A673 (cell line): ENCODE results near the gene B3GNT7. TPM values are rescaled to one million over a fixed set of nuclear protein-coding genes. Genes with fewer than 3 reads are reported as not detected.
"Not testable (repeated sequence)": the region's sequence is repeated elsewhere in the genome, so short reads cannot be mapped to it uniquely, and the experiment has no call there.

ENCODE experiments used
- BruUV-seq: library from RNA; stranded (reverse); fragments of 400-500 nt; replicated peaks from 2 replicates; lab custom pipeline; 2021; lab: Mats Ljungman, UMichigan
- CTCF ChIA-PET: fragments of 300-600 bp; sonication (Branson Sonifier 250); formaldehyde crosslinking; loops from one replicate; lab custom pipeline; 2022; ENCODE audit warnings: antibody characterized with exemption; lab: Charles Lee
- POLR2A ChIA-PET: fragments of 300-600 bp; sonication (Branson Sonifier 250); formaldehyde crosslinking; loops from one replicate; lab custom pipeline; 2022; ENCODE audit warnings: antibody characterized with exemption; ENCODE audit not compliant: low non-redundant PET; lab: Charles Lee
- DNase-seq: peaks from one replicate; pipeline ENCODE4 v3.0.0-alpha.2; 2015; ENCODE audit warnings: low spot score
- H3K27ac ChIP-seq: fragments of 200-600 bp; sonication (generic); 2 replicates; pipeline ENCODE4 v1.5.1; 2016; ENCODE audit warnings: mixed run types, low read depth, mild to moderate bottlenecking, mixed read lengths, antibody characterized with exemption, low read length; ENCODE audit not compliant: poor library complexity, severe bottlenecking
- H3K27me3 ChIP-seq: fragments of 200-600 bp; sonication (generic); replicated peaks from 2 replicates; pipeline ENCODE4 v1.6.1; 2017; ENCODE audit warnings: mixed run types, low read depth, mild to moderate bottlenecking, mixed read lengths, antibody characterized with exemption, low read length; ENCODE audit not compliant: insufficient read depth, poor library complexity
- H3K36me3 ChIP-seq: fragments of 200-600 bp; sonication (generic); 2 replicates; pipeline ENCODE4 v1.6.1; 2016; ENCODE audit warnings: mixed run types, mild to moderate bottlenecking, mixed read lengths, antibody characterized with exemption, low read length; ENCODE audit not compliant: insufficient read depth, poor library complexity, severe bottlenecking
- H3K4me1 ChIP-seq: fragments of 200-600 bp; sonication (generic); 2 replicates; pipeline ENCODE4 v1.6.1; 2017; ENCODE audit warnings: mixed run types, mild to moderate bottlenecking, mixed read lengths, antibody characterized with exemption, low read length; ENCODE audit not compliant: insufficient read depth, poor library complexity, severe bottlenecking
- H3K4me3 ChIP-seq: fragments of 200-600 bp; sonication (generic); 2 replicates; pipeline ENCODE4 v1.5.1; 2016; ENCODE audit warnings: low read depth, mixed run types, mild to moderate bottlenecking, mixed read lengths, low read length; ENCODE audit not compliant: poor library complexity, severe bottlenecking
- H3K9me3 ChIP-seq: fragments of 200-600 bp; sonication (generic); 2 replicates; pipeline ENCODE4 v1.6.1; 2016; ENCODE audit warnings: mixed run types, low read depth, mild to moderate bottlenecking, mixed read lengths, antibody characterized with exemption, low read length; ENCODE audit not compliant: poor library complexity, severe bottlenecking
- CTCF ChIP-seq: fragments of 300-800, 200-600 bp; sonication (generic); conservative IDR thresholded peaks from 2 replicates; pipeline ENCODE4 v1.5.1; 2017; ENCODE audit warnings: low read depth, mild to moderate bottlenecking, antibody characterized with exemption, low read length, moderate library complexity, mixed read lengths
- EZH2 ChIP-seq: fragments of 200-600 bp; sonication (generic); IDR thresholded peaks from 2 replicates; pipeline ENCODE4 v1.6.1; 2017; ENCODE audit warnings: borderline replicate concordance, low read depth, mild to moderate bottlenecking, mixed read lengths, antibody characterized with exemption, low read length; ENCODE audit not compliant: poor library complexity, severe bottlenecking
- intact Hi-C: fragments of 100-400 bp; cut with micrococcal nuclease; formaldehyde crosslinking; loops from one replicate; pipeline ENCODE4 v1.10.0; 2022; ENCODE audit not compliant: unreplicated experiment
- total RNA-seq: library from RNA; stranded (reverse); gene quantifications from 2 replicates; pipeline ENCODE4 v1.2.3, GENCODE V29; 2021

B3GNT7 gene
- total RNA-seq, 1 experiment from 2014 or later, result not detected

DNA sequence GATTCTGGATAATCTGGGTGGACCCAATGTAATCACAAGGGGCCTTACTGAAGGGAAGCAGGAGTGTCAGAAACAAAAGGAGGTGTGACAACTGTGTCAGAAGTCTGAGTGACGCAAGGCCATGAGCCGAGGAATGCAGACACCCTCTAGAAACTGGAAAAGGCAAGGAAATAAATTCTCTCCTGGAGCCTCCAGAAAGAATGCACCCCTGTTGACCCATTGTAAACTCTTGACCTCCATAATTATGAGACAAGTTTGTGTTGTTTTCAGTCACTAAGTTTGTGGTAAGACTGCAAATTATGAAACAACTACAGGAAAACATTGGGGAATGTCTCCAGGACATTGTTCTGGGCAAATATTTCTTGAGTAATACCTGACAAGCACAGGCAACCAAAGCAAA is 47.3 kb upstream of the B3GNT7 start:
- DNase-seq, result no peak
- TF ChIP-seq CTCF (no peak), EZH2 (no peak)
- no peaks in the 10 kb centered on the region for H3K36me3 ChIP-seq
- no TSS peak for BruUV-seq
- no peak overlapping the region for H3K4me3 ChIP-seq
- H3K27ac ChIP-seq, result no peak overlapping the region
- no peaks in the 10 kb centered on the region for H3K4me1 ChIP-seq
- no peaks in the 10 kb centered on the region for H3K9me3 ChIP-seq
- ChIA-PET CTCF (no interaction called here), POLR2A (no interaction called here)
- no peaks in the 10 kb centered on the region for H3K27me3 ChIP-seq
- intact Hi-C loops, result no loop called here

DNA sequence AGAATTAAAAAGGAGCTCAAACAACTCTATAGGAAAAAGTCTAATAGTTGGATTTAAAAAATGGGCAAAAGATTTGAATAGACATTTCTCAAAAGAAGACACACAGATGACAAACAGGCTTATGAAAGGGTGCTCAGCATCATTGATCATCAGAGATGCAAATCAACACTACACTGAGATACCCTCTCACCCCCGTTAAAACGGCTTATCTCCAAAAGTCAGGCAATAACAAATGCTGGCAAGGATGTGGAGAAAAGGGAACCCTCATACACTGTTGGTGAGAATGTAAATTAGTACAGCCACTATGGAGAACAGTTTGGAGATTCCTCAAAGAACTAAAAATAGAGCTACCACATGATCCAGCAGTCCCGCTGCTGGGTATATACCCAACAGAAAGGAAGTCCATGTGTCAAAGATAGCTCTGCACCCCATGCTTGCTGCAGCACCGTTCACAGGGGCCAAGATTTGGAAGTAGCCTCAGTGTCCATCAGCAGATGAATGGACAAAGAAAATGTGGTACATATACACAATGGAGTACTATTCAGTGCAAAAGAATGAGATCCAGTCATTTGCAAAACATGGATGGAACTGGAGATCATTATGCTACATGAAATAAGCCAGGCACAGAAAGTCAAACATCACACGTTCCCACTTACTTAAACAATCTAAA is 46.7 kb upstream of the B3GNT7 start:
- intact Hi-C loops, result no loop called here
- CTCF ChIA-PET, result no interaction called here
- POLR2A ChIA-PET, result no interaction called here

DNA sequence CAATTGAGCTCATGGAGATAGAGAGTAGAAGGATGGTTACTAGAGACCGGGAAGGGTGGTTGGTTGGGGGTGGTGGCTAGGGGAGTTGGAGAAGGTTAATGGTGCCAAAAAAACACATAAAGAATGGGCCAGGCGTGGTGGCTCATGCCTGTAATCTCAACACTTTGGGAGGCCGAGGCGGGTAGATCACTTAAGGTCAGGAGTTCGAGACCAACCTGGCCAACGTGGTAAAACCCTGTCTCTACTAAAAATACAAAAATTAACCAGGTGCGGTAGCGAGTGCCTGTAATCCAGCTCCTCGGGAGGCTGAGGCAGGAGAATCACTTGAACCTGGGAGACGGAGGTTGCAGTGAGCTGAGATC is 46.2 kb upstream of the B3GNT7 start:
- intact Hi-C loops, H3K9me3 ChIP-seq, H3K4me3 ChIP-seq, H3K4me1 ChIP-seq, POLR2A ChIA-PET, DNase-seq, H3K36me3 ChIP-seq, BruUV-seq, H3K27me3 ChIP-seq, CTCF ChIA-PET, H3K27ac ChIP-seq: not testable (repeated sequence)

More for the DNA sequence above, 46.7 kb upstream of the B3GNT7 start:
- H3K36me3 ChIP-seq, result no peaks in the 10 kb centered on the region
- no TSS peak for BruUV-seq
- no peaks in the 10 kb centered on the region for H3K27me3 ChIP-seq
- no peak overlapping the region for H3K4me3 ChIP-seq
- H3K4me1 ChIP-seq, result no peaks in the 10 kb centered on the region
- H3K9me3 ChIP-seq, result no peaks in the 10 kb centered on the region
- TF ChIP-seq CTCF (no peak), EZH2 (no peak)
- DNase-seq, result no peak
- H3K27ac ChIP-seq, result no peak overlapping the region

DNA sequence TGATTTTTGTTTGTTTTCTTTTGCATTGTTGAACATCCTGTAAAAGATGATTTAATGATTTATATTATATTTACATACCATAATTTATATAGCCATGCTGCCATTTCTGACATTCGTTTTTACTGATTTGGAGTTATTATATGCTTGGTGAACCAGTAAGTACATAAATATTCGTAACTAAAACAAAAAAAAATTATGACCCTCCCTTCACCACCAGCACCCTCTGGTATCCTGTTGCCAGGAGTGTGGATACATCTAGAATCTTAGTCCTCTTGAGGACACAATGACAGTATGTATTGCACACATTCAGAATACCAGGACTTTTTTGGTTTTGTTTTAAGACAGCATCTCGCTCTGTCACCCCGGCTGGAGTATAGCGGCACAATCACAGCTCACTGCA is 43.9 kb upstream of the B3GNT7 start:
- H3K9me3 ChIP-seq, result no peaks in the 10 kb centered on the region
- no peak for DNase-seq
- no peaks in the 10 kb centered on the region for H3K27me3 ChIP-seq
- H3K36me3 ChIP-seq, result no peaks in the 10 kb centered on the region
- H3K4me1 ChIP-seq, result no peaks in the 10 kb centered on the region
- BruUV-seq, result no TSS peak
- ChIA-PET POLR2A (no interaction called here), CTCF (no interaction called here)
- H3K27ac ChIP-seq, result no peak overlapping the region
- intact Hi-C loops, result no loop called here
- H3K4me3 ChIP-seq, result no peak overlapping the region
- TF ChIP-seq EZH2 (no peak), CTCF (no peak)
